ENCODE data around the gene PLEKHO2.

DNA sequence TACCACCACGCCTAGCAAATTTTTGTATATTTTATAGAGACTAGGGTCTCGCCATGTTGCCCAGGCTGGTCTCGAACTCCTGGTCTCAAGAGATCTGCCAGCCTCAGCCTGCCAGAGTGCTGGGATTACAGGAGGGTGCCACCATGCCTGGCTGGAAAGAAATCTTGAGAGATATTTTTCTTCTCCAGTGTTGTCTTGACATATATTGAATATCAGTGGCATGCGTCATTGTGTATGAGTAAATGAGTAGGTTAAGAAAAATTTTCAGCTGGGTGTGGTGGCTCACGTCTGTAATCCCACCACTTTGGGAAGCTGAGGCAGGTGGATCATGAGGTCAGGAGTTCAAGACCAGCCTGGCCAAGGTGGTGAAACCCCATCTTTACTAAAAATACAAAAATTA lies 12.7 kb upstream of the PLEKHO2 start:
- no peak for TF ChIP-seq SP1 (IDR thresholded peaks at IDR 0.05; ENCODE audit: low read depth, low read length)
- TF ChIP-seq CTCF (IDR thresholded peaks at IDR 0.05; ENCODE audit: control extremely low read depth in 1 of 3, insufficient read depth in 1 of 3, low read depth in 1 of 3, low read length in 3 of 3) = no peak
- no peak for TF ChIP-seq BACH1 (IDR thresholded peaks at IDR 0.05; ENCODE audit: low read length)
- no peak for TF ChIP-seq TAF1 (IDR thresholded peaks at IDR 0.05; ENCODE audit: low read depth, low read length)
- no peak for TF ChIP-seq YY1 (IDR thresholded peaks at IDR 0.05; ENCODE audit: low read depth, low read length)
- no peak for TF ChIP-seq ATF2 (IDR thresholded peaks at IDR 0.05; ENCODE audit: low read length)

All from H1 (cell line).